Right hindlimb (tissue), 1 donor: ENCODE measurements around the gene BBLN.
"Not testable (repeated sequence)": the region's sequence is repeated elsewhere in the genome, so short reads cannot be mapped to it uniquely, and the experiment has no call there.

ENCODE experiments used
- DNase-seq: peaks from one replicate; pipeline ENCODE4 v3.0.0-alpha.2; 2018

BBLN gene, protein sequence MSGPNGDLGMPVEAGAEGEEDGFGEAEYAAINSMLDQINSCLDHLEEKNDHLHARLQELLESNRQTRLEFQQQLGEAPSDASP

DNA sequence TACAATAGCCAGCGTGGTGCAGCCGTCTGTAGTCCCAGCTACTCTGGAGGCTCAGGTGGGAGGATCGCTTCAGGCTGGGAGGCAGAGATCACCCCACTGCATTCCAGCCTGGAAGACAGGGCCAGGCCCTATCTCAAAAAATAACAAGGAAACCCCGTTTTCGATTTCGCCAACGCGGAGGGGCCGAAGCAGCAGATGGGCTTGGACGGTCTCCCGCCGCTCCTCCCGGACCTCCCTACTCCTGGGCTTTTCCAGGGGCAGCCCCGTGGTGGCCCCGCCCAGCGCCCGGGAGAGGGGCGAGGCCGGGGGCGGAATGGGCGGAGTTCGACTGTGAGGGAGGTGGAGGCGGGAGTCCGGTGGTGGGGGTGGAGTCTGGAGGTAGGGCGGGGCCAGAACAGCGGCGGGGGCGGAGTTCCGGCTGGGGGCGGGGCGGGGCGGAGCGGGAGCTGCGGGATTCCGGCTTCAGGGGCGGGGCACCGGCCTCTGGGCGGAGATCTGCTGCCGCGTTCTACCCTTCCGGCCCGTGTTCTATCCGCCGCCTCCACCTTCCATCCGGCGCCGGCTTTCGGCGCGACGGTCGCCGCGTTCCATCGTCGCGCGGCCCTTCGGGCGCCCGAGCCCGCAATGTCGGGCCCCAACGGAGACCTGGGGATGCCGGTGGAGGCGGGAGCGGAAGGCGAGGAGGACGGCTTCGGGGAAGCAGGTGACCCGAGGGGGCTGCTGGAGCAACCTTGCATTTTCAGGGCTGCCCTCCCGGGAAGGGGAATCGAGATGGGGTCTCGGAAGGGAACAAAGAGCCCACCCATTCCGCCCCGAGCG, at the start of gene BBLN:
BBLN (plus strand) TSS at position 482 of the 819 bp plus-strand sequence; CDS start at position 625, 143 bp downstream.
- DNase-seq: peak; percentile 97

GRCh38 chr9:128111726-128112125, 48.3 kb upstream of the BBLN start:
- not testable (repeated sequence) for DNase-seq

GRCh38 chr9:128113526-128114325, 46.3 kb upstream of the BBLN start:
- peak; percentile 16 for DNase-seq

GRCh38 chr9:128114326-128115186, 45.5 kb upstream of the BBLN start:
- peak; percentile 26 for DNase-seq

GRCh38 chr9:128115187-128116103, 44.6 kb upstream of the BBLN start:
- DNase-seq: peak; percentile 19

- DNase-seq: peak; percentile 12
Measured at GRCh38 chr9:128116104-128117083, 43.7 kb upstream of the BBLN start.

- peak; percentile 94 for DNase-seq
Measured at GRCh38 chr9:128117613-128118471, 42.2 kb upstream of the BBLN start.

- no peak for DNase-seq
Measured at GRCh38 chr9:128118472-128118857, 41.6 kb upstream of the BBLN start.

DNA sequence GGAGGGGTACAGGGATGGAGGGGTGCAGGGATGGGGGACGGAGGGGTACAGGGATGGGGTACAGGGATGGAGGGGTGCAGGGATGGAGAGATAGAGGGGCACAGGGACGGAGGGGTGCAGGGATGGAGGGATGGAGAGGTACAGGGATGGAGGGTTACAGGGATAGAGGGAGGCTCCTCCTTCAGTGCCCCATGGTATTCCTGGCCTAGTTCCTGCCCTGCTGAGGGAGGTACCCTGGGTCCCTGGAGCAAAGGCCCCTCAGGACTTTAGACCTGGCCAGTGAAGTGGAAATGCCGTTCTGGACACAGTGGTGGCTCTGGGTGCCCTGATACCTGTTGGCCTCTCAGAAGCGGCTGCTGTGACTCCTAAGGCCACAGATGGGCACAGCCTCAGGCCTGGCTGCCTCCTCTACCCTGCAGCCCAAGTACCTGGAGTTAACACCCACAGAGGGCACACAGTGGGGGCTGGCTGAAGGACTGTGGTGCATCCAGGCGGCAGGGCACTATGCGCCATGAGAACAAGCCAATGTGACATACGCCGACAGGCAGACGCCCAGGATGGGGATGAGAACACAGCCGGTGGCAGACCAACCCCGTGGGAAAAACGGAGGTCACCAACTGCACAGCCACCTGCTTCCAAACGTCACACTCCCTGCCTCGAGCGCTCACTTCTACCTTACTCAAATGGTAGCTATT, 40.9 kb upstream of the BBLN start:
- peak; percentile 42 for DNase-seq

- peak; percentile 16 for DNase-seq
Measured at GRCh38 chr9:128120061-128120740, 39.9 kb upstream of the BBLN start.

GRCh38 chr9:128120741-128121465, 39.2 kb upstream of the BBLN start:
- DNase-seq: peak; percentile 14

- DNase-seq: no peak
Measured at GRCh38 chr9:128121466-128121810, 38.6 kb upstream of the BBLN start.

DNA sequence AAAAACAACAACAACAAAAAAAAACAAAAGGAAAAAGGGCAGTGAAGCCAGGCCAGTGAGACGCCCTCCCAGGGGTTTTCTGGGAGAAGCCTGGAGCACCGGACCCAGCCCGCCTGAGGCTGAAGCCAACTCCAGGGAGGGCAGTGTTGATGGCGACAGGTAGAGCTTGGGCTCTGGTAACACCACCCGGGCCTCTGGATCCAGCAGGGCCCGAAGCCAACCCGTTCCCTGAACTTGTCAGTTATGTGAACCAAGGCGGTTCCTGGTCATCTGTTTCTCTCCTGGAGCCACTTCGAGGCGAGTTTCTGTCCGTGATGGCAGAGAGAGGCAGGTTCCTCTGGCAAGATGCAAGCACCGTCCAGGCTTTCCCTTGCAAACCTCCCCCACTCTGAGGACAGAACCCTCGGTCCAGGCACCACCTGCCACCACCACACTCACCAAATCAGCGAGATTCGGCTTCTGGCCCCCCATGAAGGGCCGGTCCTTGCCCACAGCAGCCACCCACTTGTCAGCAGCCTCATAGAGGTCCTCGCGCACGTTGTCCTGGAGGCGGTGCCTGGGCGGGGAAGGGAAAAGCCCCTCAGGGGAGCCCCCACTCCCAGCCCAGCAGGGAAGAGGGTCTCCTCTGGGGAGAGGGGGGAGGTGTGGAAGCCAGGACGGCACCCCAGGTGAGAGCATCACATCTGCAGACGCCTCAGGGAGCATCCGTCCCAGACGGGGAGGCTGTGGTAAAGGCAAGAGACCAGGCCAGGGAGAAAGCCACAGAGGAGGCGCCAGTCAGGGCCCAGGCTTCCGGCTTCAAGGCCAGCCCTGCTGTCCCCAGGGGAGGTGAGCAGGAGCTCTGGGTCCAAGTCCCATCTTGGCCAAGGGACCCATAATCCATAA, 37.9 kb upstream of the BBLN start:
- DNase-seq: peak; percentile 17

GRCh38 chr9:128122809-128123175, 37.3 kb upstream of the BBLN start:
- DNase-seq: peak; percentile 19

DNA sequence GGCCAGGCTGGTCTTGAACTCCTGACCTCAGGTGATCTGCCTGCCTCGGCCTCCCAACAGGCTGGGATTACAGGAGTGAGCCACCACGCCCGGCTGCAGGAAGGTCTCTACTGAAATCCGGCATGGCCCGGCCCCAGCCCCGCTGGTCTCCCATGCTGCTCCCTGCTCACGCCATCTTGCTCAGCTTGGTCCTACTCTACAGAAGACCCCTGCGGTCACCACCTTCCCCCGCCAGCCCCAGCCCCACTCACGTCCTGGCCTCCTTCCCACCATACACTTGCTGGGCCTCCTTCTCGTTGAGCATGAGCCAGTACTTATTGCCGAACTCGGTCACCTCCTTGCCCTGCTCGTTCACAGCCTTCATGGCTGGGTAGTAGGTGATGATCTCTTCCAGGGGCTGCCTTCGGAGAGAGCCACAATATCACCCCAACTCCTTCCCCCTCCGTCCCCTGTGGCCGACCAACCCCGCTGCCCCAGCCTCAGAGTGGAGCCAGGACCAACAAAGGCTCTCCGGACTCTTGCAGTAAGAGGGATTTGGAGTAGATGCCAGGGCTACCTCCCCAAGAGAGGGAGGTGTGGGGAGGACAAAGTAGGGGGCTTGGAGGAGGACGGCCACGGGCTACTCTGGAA, 36.5 kb upstream of the BBLN start:
- DNase-seq: peak; percentile 10

DNA sequence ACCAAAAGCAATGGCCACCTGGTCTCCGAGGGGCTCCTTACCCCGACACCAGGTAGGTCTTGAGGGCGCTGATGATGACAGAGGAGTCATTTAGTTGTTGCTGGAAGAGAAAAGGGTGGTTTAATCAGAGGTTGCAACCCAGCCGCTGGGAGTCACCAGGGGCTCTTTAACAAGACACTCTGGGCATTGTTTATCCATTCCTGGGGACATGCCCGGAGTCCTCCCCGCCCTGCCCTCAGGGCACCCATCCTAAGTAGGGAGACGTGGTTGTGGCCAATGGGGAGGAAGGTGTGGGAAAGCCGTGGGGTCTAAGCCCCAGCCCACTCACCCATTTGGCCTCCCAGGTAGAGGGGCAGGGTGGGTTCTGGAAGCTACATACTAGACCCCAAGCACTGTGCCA, 35.6 kb upstream of the BBLN start:
- DNase-seq: no peak
